HG03460 (cell line): ENCODE measurements around the gene TRIP10.
"Not testable (repeated sequence)": the region's sequence is repeated elsewhere in the genome, so short reads cannot be mapped to it uniquely, and the experiment has no call there.

Experiments used
- ATAC-seq: cut with Tn5 transposase; IDR thresholded peaks from one replicate; pipeline ENCODE4 v1.9.1; 2021; ENCODE audit not compliant: unreplicated experiment

TRIP10 gene

GRCh38 chr19:6793973-6794372 lies 54.5 kb downstream of the TRIP10 start:
- ATAC-seq: no peak

GRCh38 chr19:6794686-6795431 lies 55.4 kb downstream of the TRIP10 start:
- ATAC-seq: no peak

GRCh38 chr19:6796278-6796677 lies 56.8 kb downstream of the TRIP10 start:
- ATAC-seq: no peak

GRCh38 chr19:6797646-6798045 lies 58.2 kb downstream of the TRIP10 start:
- ATAC-seq: no peak

- not testable (repeated sequence) for ATAC-seq
These were observed 60.8 kb downstream of the TRIP10 start for GRCh38 chr19:6800160-6800790.

GRCh38 chr19:6800991-6801484 lies 61.6 kb downstream of the TRIP10 start:
- ATAC-seq: no peak
